Right atrium auricular region (tissue), 2 donors: ENCODE measurements around the gene SPTBN1. TPM values are rescaled to one million over a fixed set of nuclear protein-coding genes. Genes with fewer than 3 reads are reported as not detected.

Experiments
- DNase-seq: peaks from one replicate; pipeline ENCODE4 v3.0.0-alpha.2; 2019; ENCODE audit warnings: low spot score
- H3K27ac ChIP-seq, 2 donors: fragments of 200-600 bp; sonication (generic); 1 replicate in 1 of 2; 2 replicates in 1 of 2; pipeline ENCODE4 v1.5.1; 2016 to 2019
- H3K27me3 ChIP-seq, 2 donors: fragments of 200-600 bp; sonication (generic); one replicate each; pipeline versions ENCODE4 v1.5.1 to v1.6.0; 2017 to 2019
- H3K36me3 ChIP-seq: fragments of 200-600 bp; sonication (generic); one replicate; pipeline ENCODE4 v1.5.1; 2016
- H3K4me1 ChIP-seq, 2 donors: fragments of 200-600 bp; sonication (generic); one replicate each; pipeline versions ENCODE4 v1.5.1 to v1.6.0; 2017 to 2019
- H3K4me3 ChIP-seq, 2 donors: fragments of 200-600 bp; sonication (generic); 1 replicate in 1 of 2; 2 replicates in 1 of 2; pipeline ENCODE4 v1.5.1; 2017 to 2019; ENCODE audit warnings: mild to moderate bottlenecking in 1 of 2, moderate library complexity in 1 of 2
- H3K9me3 ChIP-seq, 2 donors: fragments of 200-600 bp; sonication (generic); one replicate each; pipeline ENCODE4 v1.5.1; 2019
- CTCF ChIP-seq, 2 donors: fragments of 200-600 bp; sonication (generic); IDR thresholded peaks; one replicate each; pipeline ENCODE4 v1.5.1; 2019; ENCODE audit warnings: antibody characterized with exemption in 2 of 2
- total RNA-seq, 2 donors: library from RNA; depleted of rRNA; stranded (reverse); fragments of >200 nt; gene quantifications; one replicate each; pipeline ENCODE4 v1.1.0, GENCODE V29; 2016

Gene SPTBN1
- total RNA-seq, 2 donors from 2014 or later, result 265 to 382 TPM

- H3K4me1 ChIP-seq, result no peaks in the 10 kb centered on the region
- H3K36me3 ChIP-seq, result peaks cover 98% of the 10 kb centered on the region
- H3K27me3 ChIP-seq, result no peaks in the 10 kb centered on the region
- H3K9me3 ChIP-seq, result no peaks in the 10 kb centered on the region
- no peak for DNase-seq
- H3K27ac ChIP-seq, result no peak overlapping the region
- H3K4me3 ChIP-seq, result no peak overlapping the region
- no peak for TF ChIP-seq CTCF (IDR thresholded peaks at IDR 0.05)
Measured at GRCh38 chr2:54652540-54652939, 196.4 kb downstream of the SPTBN1 start.

DNA sequence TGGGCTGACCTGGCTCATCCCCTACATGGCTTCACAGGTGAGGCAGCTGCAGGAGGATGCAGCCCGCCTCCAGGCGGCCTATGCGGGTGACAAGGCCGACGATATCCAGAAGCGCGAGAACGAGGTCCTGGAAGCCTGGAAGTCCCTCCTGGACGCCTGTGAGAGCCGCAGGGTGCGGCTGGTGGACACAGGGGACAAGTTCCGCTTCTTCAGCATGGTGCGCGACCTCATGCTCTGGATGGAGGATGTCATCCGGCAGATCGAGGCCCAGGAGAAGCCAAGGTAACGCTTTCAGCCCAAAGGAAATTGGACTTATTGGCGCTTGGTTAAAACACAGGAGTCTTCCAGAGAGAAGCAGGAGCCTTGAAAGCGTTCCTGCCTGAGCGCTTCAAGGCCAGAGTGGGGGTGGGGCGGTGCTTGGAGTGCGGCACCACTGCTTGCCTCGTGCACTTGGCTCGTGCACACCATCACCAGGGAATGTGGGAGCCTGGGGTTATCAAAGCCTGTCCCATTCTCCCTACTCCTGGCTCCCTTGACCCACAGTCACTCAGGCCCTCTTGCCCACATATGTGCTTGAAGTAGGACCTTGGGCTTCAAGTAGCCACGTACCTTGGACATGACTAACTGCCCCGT lies 197.6 kb downstream of the SPTBN1 start:
- TF ChIP-seq CTCF (IDR thresholded peaks at IDR 0.05), result no peak
- H3K4me3 ChIP-seq, result no peak overlapping the region
- peaks cover 0 to 11% of the 10 kb centered on the region in 2 donors for H3K4me1 ChIP-seq
- DNase-seq, result no peak
- H3K27me3 ChIP-seq, result no peaks in the 10 kb centered on the region
- H3K36me3 ChIP-seq, result peaks cover 97% of the 10 kb centered on the region
- no peaks in the 10 kb centered on the region for H3K9me3 ChIP-seq
- no peak overlapping the region for H3K27ac ChIP-seq

GRCh38 chr2:54655046-54655809 lies 199.1 kb downstream of the SPTBN1 start:
- Histone ChIP-seq H3K27ac (no peak overlapping the region), H3K27me3 (no peaks in the 10 kb centered on the region), H3K4me3 (no peak overlapping the region), H3K36me3 (peaks cover 97% of the 10 kb centered on the region), H3K9me3 (no peaks in the 10 kb centered on the region), H3K4me1 (peaks cover 0 to 17% of the 10 kb centered on the region in 2 donors)
- no peak for TF ChIP-seq CTCF (IDR thresholded peaks at IDR 0.05)
- no peak for DNase-seq

- H3K36me3 ChIP-seq, result peaks cover 97% of the 10 kb centered on the region
- no peak for TF ChIP-seq CTCF (IDR thresholded peaks at IDR 0.05)
- no peaks in the 10 kb centered on the region for H3K27me3 ChIP-seq
- no peak overlapping the region for H3K27ac ChIP-seq
- peaks cover 0 to 17% of the 10 kb centered on the region in 2 donors for H3K4me1 ChIP-seq
- no peak overlapping the region for H3K4me3 ChIP-seq
- no peaks in the 10 kb centered on the region for H3K9me3 ChIP-seq
- no peak for DNase-seq
Measured at GRCh38 chr2:54656863-54657262, 200.7 kb downstream of the SPTBN1 start.

- TF ChIP-seq CTCF (IDR thresholded peaks at IDR 0.05), result peak in 1 of 2 donors; percentile 65
- H3K4me3 ChIP-seq, result no peak overlapping the region
- H3K9me3 ChIP-seq, result no peaks in the 10 kb centered on the region
- H3K36me3 ChIP-seq, result peaks cover 97% of the 10 kb centered on the region
- DNase-seq, result no peak
- H3K27ac ChIP-seq, result peak overlapping the region in 1 of 2 donors; percentile 28
- no peaks in the 10 kb centered on the region for H3K27me3 ChIP-seq
- peaks cover 0 to 17% of the 10 kb centered on the region in 2 donors for H3K4me1 ChIP-seq
Measured at GRCh38 chr2:54657664-54658083, 201.5 kb downstream of the SPTBN1 start.
